G401.6 (cell line): ENCODE results near the gene PARK7.
"Not testable (repeated sequence)": the region's sequence is repeated elsewhere in the genome, so short reads cannot be mapped to it uniquely, and the experiment has no call there.

ENCODE experiments used
- FAIRE-seq: peaks from 2 replicates; lab custom pipeline; 2012; peaks lifted over from hg19 to GRCh38; lab: Jason Lieb, UNC

PARK7 gene

DNA sequence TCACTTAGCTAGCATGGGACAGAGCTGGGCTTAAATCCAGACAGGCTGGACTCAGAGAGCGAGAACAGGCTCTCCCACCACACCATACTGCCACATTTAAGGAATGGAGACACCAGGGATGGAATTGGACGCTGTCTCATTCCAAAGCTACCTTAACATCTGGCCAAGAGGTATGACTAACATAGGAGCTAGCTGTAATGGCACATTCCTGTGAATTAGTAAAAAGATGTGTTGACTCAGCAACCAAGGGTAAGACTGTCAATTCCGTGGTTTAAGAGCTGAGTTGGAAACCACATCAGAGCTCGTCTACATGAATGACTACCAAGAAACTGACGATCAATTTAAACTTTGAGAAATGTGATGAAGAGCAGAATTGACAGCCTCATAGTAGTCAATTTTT lies 12.6 kb upstream of the PARK7 start:
- no peak for FAIRE-seq

DNA sequence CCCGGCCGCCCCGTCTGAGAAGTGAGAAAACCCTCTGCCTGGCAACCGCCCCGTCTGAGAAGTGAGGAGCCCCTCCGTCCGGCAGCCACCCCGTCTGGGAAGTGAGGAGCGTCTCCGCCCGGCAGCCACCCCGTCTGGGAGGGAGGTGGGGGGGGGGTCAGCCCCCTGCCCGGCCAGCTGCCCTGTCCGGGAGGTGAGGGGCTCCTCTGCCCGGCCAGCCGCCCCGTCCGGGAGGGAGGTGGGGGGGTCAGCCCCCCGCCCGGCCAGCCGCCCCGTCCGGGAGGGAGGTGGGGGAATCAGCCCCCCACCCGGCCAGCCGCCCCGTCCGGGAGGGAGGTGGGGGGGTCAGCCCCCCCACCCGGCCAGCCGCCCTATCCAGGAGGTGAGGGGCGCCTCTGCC lies 8.7 kb upstream of the PARK7 start:
- not testable (repeated sequence) for FAIRE-seq

DNA sequence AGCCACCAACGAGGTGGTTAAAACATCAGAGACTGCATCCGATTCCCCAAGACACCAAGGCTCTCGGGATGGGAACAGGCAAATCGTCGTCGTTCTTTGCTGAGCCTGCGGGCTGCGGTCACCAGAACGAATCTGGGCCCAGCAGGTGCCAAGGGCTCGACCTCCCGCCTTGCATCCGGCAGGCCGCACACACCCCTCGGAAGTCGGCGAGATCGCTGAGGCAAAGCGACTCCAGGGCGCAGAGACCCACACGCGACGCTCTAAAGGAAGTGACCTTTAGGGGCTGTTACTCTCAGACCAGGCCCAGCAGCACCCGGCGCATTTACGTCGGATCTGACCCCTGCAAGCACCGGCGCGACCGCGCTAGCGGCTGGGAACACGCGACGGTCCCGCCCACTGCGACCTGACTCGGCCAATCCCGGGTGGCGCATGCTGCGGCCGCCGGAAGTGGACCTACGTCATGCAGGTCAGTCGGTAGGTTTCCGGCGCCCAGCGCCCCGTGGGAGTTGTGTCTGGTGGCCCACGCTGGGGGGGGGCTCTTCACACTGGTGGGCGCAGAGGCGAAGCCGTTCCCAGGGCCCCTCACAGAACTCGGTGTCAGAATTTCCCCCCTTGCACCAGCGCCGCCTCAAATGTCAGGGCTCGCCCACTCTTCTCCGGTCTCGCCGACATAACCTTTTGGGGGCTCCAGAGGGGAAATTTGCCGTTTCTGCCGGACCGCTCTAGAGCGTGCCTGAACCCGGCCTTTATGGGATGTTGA lies 7.5 kb upstream of the PARK7 start:
- no peak for FAIRE-seq

DNA sequence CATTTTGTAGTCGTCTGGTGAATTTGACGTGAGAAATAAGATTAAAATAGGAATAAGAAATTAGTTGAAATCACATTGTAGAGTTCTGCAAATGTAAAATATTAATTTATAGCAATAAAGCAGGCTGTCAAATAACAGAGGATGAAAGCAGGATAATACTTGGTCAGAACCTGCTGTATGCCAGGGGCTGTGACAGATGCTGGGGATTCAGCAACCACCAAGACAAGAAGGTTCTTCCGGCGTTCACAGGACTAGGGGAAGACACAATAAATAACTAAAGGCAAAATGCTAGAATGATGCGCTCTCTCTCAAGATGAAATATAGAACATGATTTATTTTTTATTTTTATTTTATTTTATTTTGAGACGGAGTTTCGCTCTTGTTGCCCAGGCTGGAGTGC lies 6.8 kb upstream of the PARK7 start:
- FAIRE-seq = no peak

DNA sequence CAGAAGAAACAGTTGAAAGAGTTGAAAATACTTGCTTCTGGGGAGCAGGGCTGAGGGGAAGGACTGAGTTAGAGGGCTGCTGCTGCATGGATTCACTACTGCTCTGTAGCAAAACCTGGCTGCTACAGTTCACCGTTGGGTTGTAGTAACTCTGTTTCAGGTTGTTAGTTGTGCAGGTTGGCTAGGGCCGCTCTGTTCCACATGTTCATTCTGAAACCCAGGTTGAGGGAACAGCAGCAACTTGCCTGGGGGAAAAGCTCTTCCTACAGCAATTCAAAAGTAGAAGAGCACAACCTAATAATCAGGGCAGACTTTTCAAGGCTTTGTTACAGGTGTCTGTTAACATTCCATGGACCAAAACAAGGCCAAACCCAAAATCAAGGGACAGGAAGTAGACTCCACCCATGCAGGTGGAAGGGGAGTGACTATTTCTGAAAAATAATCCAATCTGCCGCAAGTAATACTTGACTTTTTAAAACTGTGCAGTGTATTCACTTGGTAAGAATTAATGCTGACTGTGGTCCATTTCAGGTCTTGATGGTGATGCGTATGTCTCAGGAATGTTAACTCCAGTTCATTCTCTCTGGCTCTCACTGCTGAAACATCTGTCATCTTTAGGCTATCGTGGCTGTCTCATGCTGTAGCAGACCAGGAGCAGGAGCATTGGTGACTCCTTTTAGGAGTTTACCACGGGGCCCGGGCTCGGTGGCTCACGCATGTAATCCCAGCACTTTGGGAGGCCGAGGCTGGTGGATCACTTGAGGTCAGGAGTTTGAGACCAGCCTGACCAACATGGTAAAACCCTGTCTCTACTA lies 5.1 kb upstream of the PARK7 start:
- no peak for FAIRE-seq

DNA sequence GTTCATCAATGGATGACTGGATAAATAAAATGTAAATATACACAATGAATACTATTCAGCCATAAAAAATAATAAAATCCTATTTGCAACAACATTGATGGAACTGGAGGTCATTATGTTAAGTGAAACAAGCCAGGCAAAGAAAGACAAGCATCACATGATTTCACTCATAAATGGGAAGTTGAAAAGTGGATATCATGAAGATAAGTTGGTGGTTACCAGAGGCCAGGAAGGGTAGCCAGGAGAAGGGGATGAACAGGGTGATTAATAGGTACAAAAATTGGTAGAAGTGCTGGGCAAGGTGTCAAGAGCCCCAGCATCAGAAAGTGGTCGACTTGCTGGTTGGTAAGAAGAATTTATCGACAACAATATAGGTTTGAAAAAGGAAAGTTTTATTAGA lies 1.3 kb upstream of the PARK7 start:
- FAIRE-seq = no peak

DNA sequence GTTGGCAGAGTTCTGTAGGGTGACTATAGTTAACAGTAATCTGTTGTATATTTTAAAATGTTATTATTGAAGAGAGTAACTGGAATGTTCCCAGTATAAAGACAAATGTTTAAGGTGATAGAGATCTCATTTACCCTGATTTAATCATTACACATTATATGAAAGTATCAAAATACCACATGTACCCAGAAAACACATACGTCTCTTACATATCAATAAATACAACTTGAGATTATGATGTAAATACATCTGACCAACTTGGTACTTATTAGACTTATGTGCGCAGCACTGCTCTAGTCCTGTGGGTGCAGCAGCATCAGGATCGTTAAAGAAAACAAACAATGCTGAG lies 670 bp upstream of the PARK7 start:
- FAIRE-seq = no peak

DNA sequence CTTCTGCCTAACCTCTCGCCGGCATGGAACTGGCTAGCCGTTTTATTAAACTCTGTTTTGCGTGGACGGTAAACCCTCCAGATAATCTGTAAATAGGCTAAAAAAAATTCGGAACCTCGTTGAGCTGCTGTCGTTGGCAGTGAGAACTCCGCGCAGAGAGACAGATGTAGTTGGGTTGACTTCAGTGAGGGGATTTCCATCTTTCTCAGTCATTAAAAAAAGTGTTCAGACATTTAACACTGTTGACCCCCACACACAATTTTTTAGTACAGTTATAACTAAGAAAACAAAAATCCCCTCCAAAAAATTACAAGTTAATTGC lies 464 bp downstream of the PARK7 start:
- no peak for FAIRE-seq

DNA sequence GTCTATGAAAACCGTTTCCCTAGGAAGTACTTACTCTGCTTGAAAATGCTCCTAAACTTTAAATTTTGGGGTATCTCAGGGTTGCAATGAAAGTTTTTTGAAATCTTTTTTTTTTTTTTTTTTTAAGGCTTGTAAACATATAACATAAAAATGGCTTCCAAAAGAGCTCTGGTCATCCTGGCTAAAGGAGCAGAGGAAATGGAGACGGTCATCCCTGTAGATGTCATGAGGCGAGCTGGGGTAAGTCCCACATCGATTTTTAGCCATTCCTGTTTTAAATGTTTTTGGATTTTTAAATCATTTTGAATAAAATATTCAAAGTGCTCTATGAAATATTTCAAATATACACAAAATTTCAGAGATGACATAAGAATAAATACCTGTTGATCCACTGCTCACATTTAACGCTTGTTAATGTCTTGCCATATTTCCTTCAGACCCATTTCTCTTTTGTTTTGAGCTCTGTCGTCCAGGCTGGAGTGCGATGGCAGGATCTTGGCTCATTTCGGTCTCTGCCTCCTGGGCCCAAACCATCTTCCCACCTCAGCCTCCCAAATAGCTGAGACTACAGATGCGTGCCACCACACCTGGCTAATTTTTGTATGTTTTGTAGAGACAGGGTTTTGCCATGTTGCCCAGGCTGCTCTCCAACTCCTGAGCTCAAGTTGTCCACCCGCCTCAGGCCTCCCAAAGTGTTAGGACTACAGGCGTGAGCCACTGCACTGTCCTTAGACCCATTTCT lies 1.3 kb downstream of the PARK7 start:
- FAIRE-seq = no peak

DNA sequence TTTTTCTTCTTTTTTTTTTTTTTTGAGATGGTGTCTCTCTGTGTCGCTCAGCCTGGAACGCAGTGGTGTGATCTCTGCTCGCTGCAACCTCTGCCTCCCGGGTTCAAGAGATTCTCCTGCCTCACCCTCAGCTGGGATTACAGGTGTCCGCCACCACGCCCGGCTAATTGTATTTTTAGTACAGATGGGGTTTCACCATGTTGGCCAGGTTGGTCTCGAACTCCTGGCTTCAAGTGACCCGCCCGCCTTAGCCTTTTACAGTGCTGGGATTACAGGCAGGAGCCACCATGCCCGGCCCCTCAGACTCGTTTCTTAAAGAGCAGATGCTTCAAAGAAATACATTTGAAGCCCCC lies 1.8 kb downstream of the PARK7 start:
- not testable (repeated sequence) for FAIRE-seq

DNA sequence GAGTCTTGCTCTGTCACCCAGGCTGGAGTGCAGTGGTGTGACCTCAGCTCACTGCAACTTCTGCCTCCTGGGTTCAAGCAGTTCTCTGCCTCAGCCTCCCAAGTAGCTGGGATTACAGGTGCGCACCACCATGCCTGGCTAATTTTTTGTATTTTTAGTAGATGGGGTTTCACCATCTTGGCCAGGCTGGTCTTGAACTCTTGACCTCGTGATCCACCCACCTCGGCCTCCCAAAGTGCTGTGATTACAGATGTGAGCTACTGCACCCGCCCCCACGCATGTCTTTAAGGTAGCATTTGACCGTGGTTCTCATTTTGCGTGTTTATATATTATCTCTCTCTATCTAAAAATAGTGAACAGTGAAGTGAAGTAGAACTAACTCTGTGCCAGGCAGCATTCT lies 2.3 kb downstream of the PARK7 start:
- not testable (repeated sequence) for FAIRE-seq

DNA sequence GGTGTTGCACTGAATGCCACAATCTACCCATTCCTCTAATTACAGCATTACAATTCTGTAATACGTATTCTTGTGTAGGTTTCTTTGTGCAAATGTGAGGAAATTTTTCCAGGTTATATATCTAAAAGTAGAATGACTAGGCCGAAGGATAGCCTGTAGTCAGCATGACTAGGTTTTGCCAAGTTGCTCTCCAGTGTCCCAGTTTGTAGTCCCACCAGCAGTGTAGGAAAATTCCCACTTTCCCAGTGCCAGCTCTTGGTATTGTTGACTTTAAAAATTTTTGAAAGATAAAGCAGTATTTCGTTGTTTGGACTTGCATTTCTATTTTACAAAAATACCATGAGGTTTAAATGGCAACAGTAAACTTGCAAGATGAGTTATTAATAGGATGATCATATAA lies 3.0 kb downstream of the PARK7 start:
- no peak for FAIRE-seq

DNA sequence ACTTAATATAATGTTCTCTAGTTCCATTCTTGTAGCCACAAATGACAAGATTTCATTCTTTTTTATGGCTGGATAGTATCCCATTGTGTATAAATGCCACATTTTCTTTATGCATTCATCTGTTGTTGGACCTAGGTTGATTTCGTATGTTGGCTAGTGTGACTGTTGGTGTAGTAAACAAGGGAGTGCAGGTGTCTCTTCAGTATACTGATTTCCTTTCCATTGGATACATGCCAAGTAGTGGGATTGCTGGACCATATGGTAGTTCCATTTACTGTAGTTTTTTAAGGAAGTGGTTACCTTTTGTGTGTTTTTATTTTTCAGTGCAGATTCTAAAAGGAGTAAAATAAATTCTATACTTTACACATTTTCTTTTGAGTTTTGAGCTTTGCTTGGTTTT lies 5.7 kb downstream of the PARK7 start:
- FAIRE-seq = no peak

DNA sequence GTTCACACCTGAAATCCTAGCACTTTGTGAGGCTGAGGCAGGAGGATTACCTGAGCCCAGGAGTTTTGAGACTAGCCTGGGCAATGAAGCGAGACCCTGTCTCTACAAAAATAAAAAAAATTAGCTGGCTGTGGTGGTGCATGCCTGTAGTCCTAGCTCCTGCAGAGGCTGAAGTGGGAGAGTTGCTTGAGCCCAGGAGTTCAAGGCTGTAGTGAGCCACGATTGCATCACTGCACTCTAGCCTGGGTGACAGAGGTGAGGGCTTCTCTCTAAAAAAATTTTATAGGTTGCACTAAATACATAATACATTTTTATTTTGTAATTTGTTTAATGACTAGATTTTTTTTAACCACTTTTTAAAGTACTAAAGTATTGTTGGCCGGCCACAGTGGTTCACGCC lies 6.1 kb downstream of the PARK7 start:
- FAIRE-seq = no peak

DNA sequence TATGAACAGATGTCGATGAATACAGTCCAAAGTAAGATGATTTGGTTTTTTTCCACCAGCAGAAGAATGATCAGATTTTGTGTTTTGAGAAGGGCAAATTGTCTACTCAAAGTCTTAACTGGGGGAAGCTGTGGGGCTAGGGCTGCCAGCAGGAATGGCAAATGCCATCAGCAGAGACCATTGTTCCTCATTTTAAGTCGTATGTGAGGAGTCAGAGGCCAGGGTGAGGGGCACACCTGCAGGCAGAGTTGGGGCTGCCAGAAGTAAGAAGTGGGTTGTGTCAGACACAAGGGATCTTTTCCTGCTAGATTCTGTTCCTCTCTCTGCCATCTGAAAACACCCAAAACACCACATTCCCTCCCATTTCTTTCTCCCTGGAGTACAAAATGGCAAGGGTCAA lies 8.7 kb downstream of the PARK7 start:
- no peak for FAIRE-seq

DNA sequence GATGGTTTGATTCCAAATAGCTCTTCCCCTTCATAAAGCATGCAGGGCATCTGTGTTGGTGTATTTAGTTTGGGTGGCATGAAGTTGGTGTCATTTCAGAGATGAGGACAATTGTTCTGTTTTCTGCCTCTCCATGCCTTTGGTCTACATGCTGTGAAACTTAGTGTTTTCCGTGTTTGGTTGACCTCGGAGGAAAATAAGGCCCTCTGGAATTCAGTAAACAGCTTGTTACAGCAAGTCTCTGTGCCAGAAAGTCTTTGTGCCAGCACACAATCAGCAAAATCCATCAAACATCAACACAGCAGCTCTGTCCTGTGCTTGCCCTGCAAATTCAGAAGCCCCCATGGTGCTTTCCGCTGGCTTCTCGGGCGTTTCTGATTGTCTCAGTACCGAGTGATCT lies 9.5 kb downstream of the PARK7 start:
- no peak for FAIRE-seq

DNA sequence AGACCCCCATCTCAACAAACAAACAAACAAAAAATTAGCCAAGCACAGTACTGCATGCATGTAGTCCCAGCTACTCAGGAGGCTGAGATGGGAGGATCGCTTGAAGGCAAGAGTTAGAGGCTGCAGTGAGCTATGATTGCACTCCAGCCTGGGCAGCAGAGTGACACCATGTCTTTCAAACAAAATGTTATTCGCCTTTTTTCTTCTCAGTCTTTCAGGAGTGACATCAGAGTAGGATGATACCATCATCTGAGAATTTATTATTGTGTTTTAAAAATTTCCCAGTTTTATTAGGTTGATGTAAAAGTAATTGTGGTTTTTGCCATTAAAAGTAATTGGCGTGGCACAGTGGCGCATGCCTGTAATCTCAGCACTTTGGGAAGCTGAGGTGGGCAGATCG lies 10.8 kb downstream of the PARK7 start:
- no peak for FAIRE-seq

DNA sequence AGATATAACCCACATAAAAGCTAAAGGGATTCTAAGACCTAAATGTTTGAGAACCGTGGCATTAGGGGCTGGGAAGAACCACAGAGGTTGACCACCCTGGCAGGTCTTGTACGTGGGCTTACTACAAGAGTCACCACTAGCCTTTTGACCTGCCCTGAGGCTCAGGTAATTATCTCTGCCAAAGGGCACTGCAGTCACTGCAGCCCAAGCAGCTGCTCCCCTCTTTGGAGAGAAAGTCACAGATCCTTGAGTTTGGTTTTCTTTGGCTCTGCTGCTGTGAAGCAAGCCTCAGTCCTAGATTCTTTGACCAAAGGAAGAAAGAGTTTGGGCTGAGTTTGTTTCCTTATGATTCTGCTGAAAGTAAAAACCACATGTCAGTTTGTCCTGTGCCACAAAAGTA lies 11.6 kb downstream of the PARK7 start:
- no peak for FAIRE-seq

DNA sequence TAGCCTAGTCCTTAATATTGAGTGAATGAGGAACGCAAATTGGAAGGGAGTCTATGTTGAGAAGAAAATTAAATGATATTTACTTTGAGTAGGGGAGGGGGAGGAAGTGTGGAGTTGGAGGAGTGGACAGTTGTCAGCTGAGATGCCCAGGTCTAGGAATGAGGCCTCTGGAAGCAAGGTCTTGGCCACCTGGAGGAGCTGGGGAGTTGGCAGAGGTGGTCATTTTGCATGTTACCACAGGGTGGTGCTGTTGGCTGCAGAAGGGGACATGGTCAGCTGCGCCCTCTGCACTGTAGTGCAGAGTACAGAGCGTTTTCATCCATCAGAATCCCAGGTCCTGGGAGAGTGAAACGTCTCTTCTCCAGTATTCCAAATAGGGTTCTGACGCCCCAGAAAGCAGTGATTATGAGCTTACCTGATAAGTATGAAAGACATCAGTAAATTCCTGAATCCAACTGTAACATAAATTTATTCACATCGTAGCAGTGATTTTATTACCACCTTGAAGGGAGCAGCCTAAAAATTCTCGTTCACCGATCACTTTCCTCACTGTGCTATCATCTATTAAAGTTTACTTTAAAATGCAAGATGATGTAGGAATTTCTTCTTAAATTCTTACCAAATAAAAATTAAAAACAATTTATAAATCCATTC lies 13.8 kb downstream of the PARK7 start:
- peak; percentile 95 for FAIRE-seq

DNA sequence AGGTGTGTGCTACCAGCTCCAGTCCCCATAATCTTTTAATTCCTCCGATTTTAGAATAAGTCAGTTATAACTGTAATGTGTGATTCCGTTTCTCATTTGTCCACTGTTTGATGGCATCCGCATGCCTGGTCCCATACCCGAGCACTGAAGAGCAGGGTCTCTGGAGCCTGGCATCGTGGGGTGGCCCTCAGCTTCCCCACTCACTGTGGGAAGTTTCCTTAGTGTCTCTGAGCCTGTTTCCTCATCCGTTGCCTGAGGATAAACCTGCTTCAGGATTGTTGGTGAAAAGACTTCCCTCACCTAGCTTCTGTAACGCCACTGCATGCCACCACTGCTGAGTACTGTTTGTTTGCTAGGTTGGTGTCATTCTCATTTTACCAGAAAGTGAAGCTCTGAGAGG lies 19.5 kb downstream of the PARK7 start:
- no peak for FAIRE-seq

DNA sequence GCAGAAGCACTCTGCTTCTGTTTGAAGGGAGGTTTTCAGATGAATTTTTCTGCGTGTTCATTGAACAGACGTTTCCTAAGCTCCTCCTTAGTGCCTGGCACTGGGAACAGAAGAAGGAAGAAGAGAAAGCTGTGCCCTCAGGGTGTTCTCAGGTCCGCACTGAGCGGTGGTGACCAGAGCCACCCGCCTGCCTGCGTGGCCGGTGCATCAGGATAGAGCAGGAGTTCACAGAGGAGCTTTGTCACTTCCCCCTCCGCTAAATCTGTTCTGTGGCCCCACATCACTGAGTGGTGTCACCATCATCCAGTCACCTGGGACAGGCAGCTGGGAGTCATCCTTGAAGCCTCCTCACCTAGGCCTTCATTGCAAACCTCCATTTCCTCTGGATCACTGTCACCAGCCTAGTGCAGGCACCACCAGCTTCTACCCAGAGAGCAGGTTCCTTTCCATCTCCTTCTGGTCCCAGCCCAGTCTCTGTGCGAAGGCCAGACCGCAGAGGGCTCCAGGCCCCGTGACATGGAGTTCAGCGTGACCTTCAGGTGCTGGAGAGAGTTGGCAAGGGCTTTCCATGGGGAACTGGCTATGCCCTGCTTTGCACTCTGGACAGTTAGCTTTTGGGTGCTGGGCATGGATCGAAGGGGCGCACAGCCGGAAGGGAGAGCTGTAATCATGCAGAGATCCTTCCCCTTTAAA lies 21.7 kb downstream of the PARK7 start:
- FAIRE-seq = no peak

DNA sequence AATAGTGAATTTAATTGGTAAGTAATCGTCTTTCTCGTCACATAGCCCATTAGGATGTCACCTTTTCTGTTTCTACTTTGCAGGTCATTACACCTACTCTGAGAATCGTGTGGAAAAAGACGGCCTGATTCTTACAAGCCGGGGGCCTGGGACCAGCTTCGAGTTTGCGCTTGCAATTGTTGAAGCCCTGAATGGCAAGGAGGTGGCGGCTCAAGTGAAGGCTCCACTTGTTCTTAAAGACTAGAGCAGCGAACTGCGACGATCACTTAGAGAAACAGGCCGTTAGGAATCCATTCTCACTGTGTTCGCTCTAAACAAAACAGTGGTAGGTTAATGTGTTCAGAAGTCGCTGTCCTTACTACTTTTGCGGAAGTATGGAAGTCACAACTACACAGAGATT lies 23.3 kb downstream of the PARK7 start:
- FAIRE-seq = no peak
